Erythroblast (primary cell): Measurements from ENCODE around the gene KCNG4.

ENCODE experiments used
- GATA1 ChIP-seq: IDR thresholded peaks from 2 replicates; pipeline ENCODE4 v1.6.1; 2011; ENCODE audit warnings: low read depth, mild to moderate bottlenecking, control low read depth, low read length, moderate library complexity
- POLR2A ChIP-seq: IDR thresholded peaks from 2 replicates; pipeline ENCODE4 v1.6.1; 2011; ENCODE audit warnings: mild to moderate bottlenecking, low read length

DNA sequence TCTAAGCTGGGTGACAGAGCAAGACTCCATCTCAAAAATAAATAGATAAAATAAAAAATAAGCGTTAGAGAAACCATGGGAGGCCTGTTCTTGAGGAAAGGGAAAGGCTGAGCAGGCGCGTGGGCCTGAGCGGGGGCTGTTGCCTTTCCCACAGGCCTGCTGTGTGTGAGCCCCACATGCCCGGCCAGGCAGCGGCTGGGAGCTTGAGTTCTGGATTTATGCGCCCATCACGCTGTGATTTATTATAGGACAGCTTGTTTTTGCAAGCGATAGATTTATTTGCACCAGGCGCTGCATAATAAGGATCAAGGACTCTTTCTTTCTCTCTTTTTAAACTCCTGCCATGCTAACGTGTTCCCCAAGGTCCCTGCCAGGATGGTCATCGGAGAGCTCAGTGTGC lies 40.1 kb upstream of the KCNG4 start:
- TF ChIP-seq POLR2A (no peak), GATA1 (no peak)
